Breast epithelium (tissue), 4 donors: Measurements from ENCODE around the gene PSMD3. TPM values are rescaled to one million over a fixed set of nuclear protein-coding genes. Genes with fewer than 3 reads are reported as not detected.

ENCODE experiments used
- DNase-seq, 2 donors: peaks; one replicate each; pipeline ENCODE4 v3.0.0-alpha.2; 2019; ENCODE audit warnings: low spot score in 2 of 2
- H3K27ac ChIP-seq, 2 donors: fragments of 200-600 bp; sonication (generic) in 1 of 2; one replicate each; pipeline ENCODE4 v1.5.1; 2016 to 2019; ENCODE audit warnings: mild to moderate bottlenecking in 1 of 2
- H3K27me3 ChIP-seq, 2 donors: fragments of 200-600 bp; sonication (generic) in 1 of 2; one replicate each; pipeline versions ENCODE4 v1.5.1 to v1.6.0; 2017 to 2019; ENCODE audit warnings: control low read depth in 1 of 2, mild to moderate bottlenecking in 1 of 2
- H3K36me3 ChIP-seq: fragments of 200-600 bp; one replicate; pipeline ENCODE4 v1.5.1; 2019
- H3K4me1 ChIP-seq, 2 donors: fragments of 200-600 bp; sonication (generic); one replicate each; pipeline ENCODE4 v1.5.1; 2016 to 2019; ENCODE audit warnings: control low read depth in 1 of 2
- H3K4me3 ChIP-seq, 3 donors: fragments of 200-600 bp; sonication (generic); 1 replicate in 2 of 3; 2 replicates in 1 of 3; pipeline ENCODE4 v1.5.1; 2016 to 2019; ENCODE audit warnings: mild to moderate bottlenecking in 3 of 3, moderate library complexity in 2 of 3
- H3K9me3 ChIP-seq, 2 donors: fragments of 200-600 bp; sonication (generic) in 1 of 2; one replicate each; pipeline ENCODE4 v1.5.1; 2016 to 2019; ENCODE audit warnings: control low read depth in 1 of 2
- CTCF ChIP-seq, 3 donors: fragments of 450-650 bp; IDR thresholded peaks; one replicate each; pipeline ENCODE4 v1.5.1; 2016 to 2017; ENCODE audit warnings: antibody characterized with exemption in 3 of 3, mild to moderate bottlenecking in 3 of 3, moderate library complexity in 3 of 3
- POLR2A ChIP-seq: fragments of 450-650 bp; IDR thresholded peaks from one replicate; pipeline ENCODE4 v1.6.1; 2016; ENCODE audit warnings: antibody characterized with exemption, mild to moderate bottlenecking, moderate library complexity
- POLR2AphosphoS5 ChIP-seq, 3 donors: sonication (generic); formaldehyde crosslinking; IDR thresholded peaks; one replicate each; pipeline ENCODE4 v1.6.1; 2017; ENCODE audit warnings: antibody characterized with exemption in 3 of 3
- intact Hi-C: fragments of 100-400 bp; cut with DNase I; formaldehyde crosslinking; loops from one replicate; pipeline ENCODE4 v1.15.1; 2023; ENCODE audit warnings: low total_unique reads
- total RNA-seq, 3 donors: library from RNA; depleted of rRNA; stranded (reverse); fragments of >200 nt; gene quantifications; one replicate each; pipeline ENCODE4 v1.1.0, GENCODE V29; 2016

Gene PSMD3
- total RNA-seq, 3 donors from 2014 or later: 79.4 to 83.0 (median 81.0) TPM

- Histone ChIP-seq H3K27ac (peak overlapping the region in 1 of 2 donors; percentile 92), H3K36me3 (no peaks in the 10 kb centered on the region)
- intact Hi-C loops: no loop called here
Measured at GRCh38 chr17:40020146-40020545, 39.5 kb downstream of the PSMD3 start.

GRCh38 chr17:40021451-40021971 lies 40.9 kb downstream of the PSMD3 start:
- peaks cover 29 to 54% of the 10 kb centered on the region in 2 donors for H3K4me1 ChIP-seq
- no peaks in the 10 kb centered on the region for H3K9me3 ChIP-seq
- H3K36me3 ChIP-seq: no peaks in the 10 kb centered on the region
- TF ChIP-seq POLR2AphosphoS5 (IDR thresholded peaks at IDR 0.05) (no peak), CTCF (IDR thresholded peaks at IDR 0.05) (no peak), POLR2A (no peak)
- peak overlapping the region; percentile 41 to 64 for H3K27ac ChIP-seq
- no peaks in the 10 kb centered on the region for H3K27me3 ChIP-seq
- DNase-seq: peak in 1 of 2 donors; percentile 72
- no peak overlapping the region for H3K4me3 ChIP-seq
- intact Hi-C loops: no loop called here

More at GRCh38 chr17:40020146-40020545, 39.5 kb downstream of the PSMD3 start:
- Histone ChIP-seq H3K4me1 (peaks cover 22 to 43% of the 10 kb centered on the region in 2 donors), H3K4me3 (no peak overlapping the region), H3K9me3 (no peaks in the 10 kb centered on the region), H3K27me3 (no peaks in the 10 kb centered on the region)
- no peak for DNase-seq
- TF ChIP-seq POLR2AphosphoS5 (IDR thresholded peaks at IDR 0.05) (no peak), CTCF (IDR thresholded peaks at IDR 0.05) (no peak), POLR2A (no peak)

GRCh38 chr17:40022497-40022896 lies 41.9 kb downstream of the PSMD3 start:
- TF ChIP-seq POLR2A (no peak), POLR2AphosphoS5 (IDR thresholded peaks at IDR 0.05) (no peak), CTCF (IDR thresholded peaks at IDR 0.05) (no peak)
- H3K27me3 ChIP-seq: no peaks in the 10 kb centered on the region
- H3K4me1 ChIP-seq: peaks cover 31 to 64% of the 10 kb centered on the region in 2 donors
- H3K9me3 ChIP-seq: no peaks in the 10 kb centered on the region
- no peak for DNase-seq
- peak overlapping the region; percentile 41 to 64 for H3K27ac ChIP-seq
- no peak overlapping the region for H3K4me3 ChIP-seq
- intact Hi-C loops: no loop called here
- no peaks in the 10 kb centered on the region for H3K36me3 ChIP-seq

- Histone ChIP-seq H3K4me1 (peaks cover 26 to 61% of the 10 kb centered on the region in 2 donors), H3K4me3 (no peak overlapping the region), H3K27ac (peak overlapping the region; percentile 40 to 41), H3K9me3 (no peaks in the 10 kb centered on the region), H3K27me3 (no peaks in the 10 kb centered on the region), H3K36me3 (no peaks in the 10 kb centered on the region)
- intact Hi-C loops: no loop called here
- TF ChIP-seq POLR2AphosphoS5 (IDR thresholded peaks at IDR 0.05): no peak
- TF ChIP-seq CTCF (IDR thresholded peaks at IDR 0.05): no peak
- no peak for TF ChIP-seq POLR2A
- DNase-seq: no peak
Measured at GRCh38 chr17:40022961-40023541, 42.4 kb downstream of the PSMD3 start.

GRCh38 chr17:40023590-40024292 lies 43.1 kb downstream of the PSMD3 start:
- Histone ChIP-seq H3K27me3 (no peaks in the 10 kb centered on the region), H3K4me1 (peaks cover 19 to 54% of the 10 kb centered on the region in 2 donors), H3K4me3 (no peak overlapping the region), H3K27ac (peak overlapping the region; percentile 33 to 40), H3K9me3 (no peaks in the 10 kb centered on the region), H3K36me3 (no peaks in the 10 kb centered on the region)
- TF ChIP-seq POLR2AphosphoS5 (IDR thresholded peaks at IDR 0.05): peak in 1 of 3 donors; percentile 61
- no peak for TF ChIP-seq POLR2A
- intact Hi-C loops: no loop called here
- DNase-seq: no peak
